ENCODE data around the gene PSEN1.
"Not testable (repeated sequence)": the region's sequence is repeated elsewhere in the genome, so short reads cannot be mapped to it uniquely, and the experiment has no call there.

PSEN1 gene

GRCh38 chr14:73167727-73168126 is 31.4 kb downstream of the PSEN1 start:
- DNase-seq, result no peak

GRCh38 chr14:73168274-73168673 is 32.0 kb downstream of the PSEN1 start:
- no peak for DNase-seq

DNA sequence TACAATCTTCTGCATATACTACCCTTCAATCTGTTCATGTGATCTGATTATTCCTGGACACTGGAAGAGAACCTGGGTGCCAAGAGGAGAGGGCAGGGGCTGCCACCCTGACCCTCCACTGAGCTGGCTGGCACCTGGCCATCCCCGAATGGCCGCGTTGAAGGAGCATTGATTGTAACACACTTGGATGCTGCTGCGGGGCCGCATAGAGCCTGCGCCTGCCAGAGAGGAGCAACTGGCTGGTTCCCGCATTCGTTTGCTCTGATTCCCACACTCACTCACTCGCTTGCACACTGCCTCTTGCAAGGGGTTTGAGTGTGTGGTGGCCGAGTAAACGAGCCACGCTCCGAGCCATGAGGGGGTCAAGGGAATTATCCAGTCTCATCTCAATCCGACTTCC is 32.4 kb downstream of the PSEN1 start:
- no peak for DNase-seq

DNA sequence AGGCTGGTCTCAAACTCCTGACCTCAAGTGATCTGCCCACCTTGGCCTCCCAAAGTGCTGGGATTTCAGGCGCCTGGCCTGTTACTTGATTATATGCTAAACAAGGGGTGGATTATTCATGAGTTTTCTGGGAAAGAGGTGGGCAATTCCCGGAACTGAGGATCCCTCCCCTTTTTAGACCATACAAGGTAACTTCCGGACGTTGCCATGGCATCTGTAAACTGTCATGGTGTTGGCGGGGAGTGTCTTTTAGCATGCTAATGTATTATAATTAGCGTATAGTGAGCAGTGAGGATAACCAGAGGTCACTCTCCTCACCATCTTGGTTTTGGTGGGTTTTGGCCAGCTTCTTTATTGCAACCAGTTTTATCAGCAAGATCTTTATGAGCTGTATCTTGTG is 33.5 kb downstream of the PSEN1 start:
- DNase-seq, result not testable (repeated sequence)

GRCh38 chr14:73170686-73171085 is 34.4 kb downstream of the PSEN1 start:
- no peak for DNase-seq

- DNase-seq, result no peak
Observed at GRCh38 chr14:73172500-73172899, 36.2 kb downstream of the PSEN1 start.

DNA sequence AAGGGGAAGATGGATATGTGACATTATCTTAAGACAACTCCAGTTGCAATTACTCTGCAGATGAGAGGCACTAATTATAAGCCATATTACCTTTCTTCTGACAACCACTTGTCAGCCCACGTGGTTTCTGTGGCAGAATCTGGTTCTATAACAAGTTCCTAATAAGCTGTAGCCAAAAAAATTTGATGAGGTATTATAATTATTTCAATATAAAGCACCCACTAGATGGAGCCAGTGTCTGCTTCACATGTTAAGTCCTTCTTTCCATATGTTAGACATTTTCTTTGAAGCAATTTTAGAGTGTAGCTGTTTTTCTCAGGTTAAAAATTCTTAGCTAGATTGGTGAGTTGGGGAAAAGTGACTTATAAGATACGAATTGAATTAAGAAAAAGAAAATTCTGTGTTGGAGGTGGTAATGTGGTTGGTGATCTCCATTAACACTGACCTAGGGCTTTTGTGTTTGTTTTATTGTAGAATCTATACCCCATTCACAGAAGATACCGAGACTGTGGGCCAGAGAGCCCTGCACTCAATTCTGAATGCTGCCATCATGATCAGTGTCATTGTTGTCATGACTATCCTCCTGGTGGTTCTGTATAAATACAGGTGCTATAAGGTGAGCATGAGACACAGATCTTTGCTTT is 36.9 kb downstream of the PSEN1 start:
- DNase-seq, result peak in 2 of 5 donors; percentile 2 to 39

- no peak for DNase-seq
Observed at GRCh38 chr14:73176685-73177084, 40.4 kb downstream of the PSEN1 start.

DNA sequence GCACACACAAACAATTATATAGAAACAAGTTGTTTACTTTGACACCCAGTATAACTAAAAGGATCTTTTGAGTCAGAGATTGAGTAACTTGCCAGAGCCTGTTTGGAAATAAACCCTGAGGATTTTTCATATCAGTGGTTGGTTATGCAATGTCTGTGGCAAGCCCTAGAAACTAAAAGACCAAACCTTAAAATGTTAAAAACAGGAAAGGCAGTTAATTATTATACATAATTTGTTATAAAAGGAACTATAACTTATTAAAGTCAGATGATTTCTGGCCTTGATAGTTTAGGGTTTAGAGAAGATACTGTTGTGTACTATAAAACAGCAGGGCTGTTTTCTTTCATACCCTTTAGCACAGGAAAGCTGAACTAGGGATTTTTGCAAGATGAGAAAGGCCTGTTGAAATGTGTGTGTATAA is 44.1 kb downstream of the PSEN1 start:
- DNase-seq, result peak in 1 of 5 donors; percentile 21

- DNase-seq, result not testable (repeated sequence)
Observed at GRCh38 chr14:73180969-73181368, 44.7 kb downstream of the PSEN1 start.

DNA sequence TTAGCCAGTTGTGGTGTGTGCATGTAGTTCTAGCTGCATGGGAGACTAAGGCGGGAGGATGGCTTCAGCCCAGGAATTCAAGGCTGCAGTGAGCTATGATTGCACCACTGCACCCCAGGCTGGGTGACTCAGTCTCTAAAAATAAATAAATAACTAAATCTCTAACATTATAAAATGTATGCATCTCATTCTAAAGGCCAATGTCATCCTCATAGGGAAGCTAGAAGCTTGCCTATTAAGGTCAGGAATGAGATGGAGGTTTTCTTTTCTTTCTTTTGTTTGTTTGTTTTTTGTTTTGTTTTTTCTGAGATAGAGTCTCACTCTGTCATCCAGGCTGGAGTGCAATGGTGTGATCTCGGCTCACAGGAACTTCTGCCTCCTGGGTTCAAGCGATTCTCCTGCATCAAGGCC is 52.2 kb downstream of the PSEN1 start:
- DNase-seq, result no peak

- no peak for DNase-seq
Observed at GRCh38 chr14:73189651-73190050, 53.3 kb downstream of the PSEN1 start.

GRCh38 chr14:73191441-73191840 is 55.1 kb downstream of the PSEN1 start:
- no peak for DNase-seq

DNA sequence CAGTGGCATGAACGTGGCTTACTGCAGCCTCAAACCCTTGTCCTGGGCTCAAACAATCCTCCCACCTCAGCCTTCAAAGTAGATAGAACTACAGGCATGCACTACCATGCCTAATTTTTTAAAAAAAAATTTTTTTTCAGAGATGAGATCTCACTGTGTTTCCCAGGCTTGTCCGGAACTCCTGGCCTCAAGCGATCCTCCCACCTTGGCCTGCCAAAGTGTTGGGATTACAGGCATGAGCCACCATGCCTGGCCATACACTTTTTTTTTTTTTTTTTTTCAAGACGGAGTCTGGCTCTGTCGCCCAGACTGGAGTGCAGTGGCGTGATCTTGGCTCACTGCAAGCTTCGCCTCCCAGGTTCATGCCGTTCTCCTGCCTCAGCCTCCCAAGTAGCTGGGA is 58.0 kb downstream of the PSEN1 start:
- DNase-seq, result not testable (repeated sequence)

- DNase-seq, result no peak
Observed at GRCh38 chr14:73198253-73198652, 61.9 kb downstream of the PSEN1 start.

- no peak for DNase-seq
Observed at GRCh38 chr14:73203527-73203926, 67.2 kb downstream of the PSEN1 start.

- DNase-seq, result no peak
Observed at GRCh38 chr14:73207615-73208014, 71.3 kb downstream of the PSEN1 start.

DNA sequence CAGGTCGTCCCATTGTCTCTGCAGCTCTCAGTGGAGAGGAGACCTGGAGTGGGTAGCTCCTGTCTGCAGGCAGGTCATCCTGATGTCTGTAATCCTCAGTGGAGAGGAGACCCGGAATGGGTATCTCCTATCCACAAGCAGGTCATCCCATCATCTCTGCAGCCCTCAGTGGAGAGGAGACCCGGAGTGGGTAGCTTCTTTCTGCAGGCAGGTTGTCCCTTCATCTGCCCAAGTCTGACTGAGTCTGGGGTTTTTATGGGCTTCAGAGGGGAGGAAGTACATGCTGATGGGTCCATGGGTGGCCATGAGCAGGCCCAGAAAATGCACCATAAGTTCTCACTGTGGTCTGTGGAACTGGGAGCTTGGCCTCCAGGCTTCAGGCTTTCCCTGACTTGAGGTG is 72.1 kb downstream of the PSEN1 start:
- no peak for DNase-seq

- DNase-seq, result no peak
Observed at GRCh38 chr14:73208846-73209245, 72.5 kb downstream of the PSEN1 start.

DNA sequence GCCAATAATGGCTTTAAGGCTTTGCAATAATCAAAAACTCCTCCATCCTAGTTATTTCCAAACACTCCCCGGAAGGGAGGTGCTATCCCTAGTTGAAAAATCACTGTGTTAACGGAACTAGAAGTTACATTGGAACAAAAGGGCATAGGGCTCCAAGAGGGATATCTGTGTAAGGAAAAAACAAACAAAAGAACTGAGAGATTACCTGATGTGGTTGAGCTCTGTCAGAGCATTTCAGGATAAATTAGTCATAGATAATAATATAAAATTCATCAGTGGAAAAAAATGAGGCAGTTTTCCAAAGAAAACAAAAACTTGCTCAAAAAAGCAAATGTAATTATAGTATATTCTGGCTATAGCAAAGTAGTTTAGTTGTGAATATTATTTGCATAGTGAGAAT is 73.6 kb downstream of the PSEN1 start:
- no peak for DNase-seq

DNA sequence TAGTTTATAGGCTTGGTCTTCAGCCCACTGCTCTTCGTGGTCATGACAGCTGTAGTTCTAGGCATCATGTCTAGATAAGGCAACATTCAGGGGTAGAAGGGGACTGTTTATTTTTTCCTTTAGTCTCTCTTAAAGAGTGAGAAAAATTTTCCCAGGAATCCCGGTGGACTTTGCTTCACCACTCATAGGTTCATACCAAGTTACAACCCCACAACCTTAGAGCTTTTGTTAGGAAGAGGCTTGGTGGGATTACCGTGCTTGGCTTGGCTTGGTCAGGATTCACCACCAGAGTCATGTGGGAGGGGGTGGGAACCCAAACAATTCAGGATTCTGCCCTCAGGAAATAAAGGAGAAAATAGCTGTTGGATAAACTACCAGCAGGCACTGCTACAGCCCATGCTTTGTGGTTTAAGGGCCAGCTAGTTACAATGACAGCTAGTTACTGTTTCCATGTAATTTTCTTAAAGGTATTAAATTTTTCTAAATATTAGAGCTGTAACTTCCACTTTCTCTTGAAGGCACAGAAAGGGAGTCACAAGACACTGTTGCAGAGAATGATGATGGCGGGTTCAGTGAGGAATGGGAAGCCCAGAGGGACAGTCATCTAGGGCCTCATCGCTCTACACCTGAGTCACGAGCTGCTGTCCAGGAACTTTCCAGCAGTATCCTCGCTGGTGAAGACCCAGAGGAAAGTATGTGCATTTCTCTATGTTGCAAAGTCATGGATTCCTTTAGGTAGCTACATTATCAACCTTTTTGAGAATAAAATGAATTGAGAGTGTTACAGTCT is 75.1 kb downstream of the PSEN1 start:
- DNase-seq, result no peak

GRCh38 chr14:73216030-73216429 is 79.7 kb downstream of the PSEN1 start:
- DNase-seq, result no peak

- no peak for DNase-seq
Observed at GRCh38 chr14:73217411-73217810, 81.1 kb downstream of the PSEN1 start.

DNA sequence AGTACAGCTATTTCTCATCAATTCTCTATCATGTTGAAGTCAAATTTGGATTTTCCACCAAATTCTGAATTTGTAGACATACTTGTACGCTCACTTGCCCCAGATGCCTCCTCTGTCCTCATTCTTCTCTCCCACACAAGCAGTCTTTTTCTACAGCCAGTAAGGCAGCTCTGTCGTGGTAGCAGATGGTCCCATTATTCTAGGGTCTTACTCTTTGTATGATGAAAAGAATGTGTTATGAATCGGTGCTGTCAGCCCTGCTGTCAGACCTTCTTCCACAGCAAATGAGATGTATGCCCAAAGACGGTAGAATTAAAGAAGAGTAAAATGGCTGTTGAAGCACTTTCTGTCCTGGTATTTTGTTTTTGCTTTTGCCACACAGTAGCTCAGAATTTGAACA is 83.8 kb downstream of the PSEN1 start:
- DNase-seq, result no peak

DNA sequence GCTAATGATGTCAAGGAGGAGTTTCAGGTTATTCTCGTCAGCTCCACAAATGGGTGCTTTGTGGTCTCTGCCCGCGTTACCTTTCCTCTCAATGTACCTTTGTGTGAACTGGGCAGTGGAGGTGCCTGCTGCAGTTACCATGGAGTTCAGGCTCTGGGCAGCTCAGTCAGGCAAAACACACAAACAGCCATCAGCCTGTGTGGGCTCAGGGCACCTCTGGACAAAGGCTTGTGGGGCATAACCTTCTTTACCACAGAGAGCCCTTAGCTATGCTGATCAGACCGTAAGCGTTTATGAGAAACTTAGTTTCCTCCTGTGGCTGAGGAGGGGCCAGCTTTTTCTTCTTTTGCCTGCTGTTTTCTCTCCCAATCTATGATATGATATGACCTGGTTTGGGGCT is 84.3 kb downstream of the PSEN1 start:
- no peak for DNase-seq

Data from T-helper 1 cell (primary cell).